HepG2 (cell line): ENCODE measurements around the gene RPUSD3. TPM values are rescaled to one million over a fixed set of nuclear protein-coding genes. Genes with fewer than 3 reads are reported as not detected.
A peak's percentile ranks its signal among the peaks of the same experiment; 100 is the strongest.

Experiments
- ATRX ChIP-seq: sonication (generic); formaldehyde crosslinking; IDR thresholded peaks from 2 replicates; pipeline ENCODE4 v1.4.0; 2020; ENCODE audit warnings: missing genetic modification reagents, borderline replicate concordance
- FOSL2 ChIP-seq: sonication (generic); formaldehyde crosslinking; IDR thresholded peaks from 2 replicates; pipeline ENCODE4 v1.4.0; 2020; ENCODE audit warnings: missing genetic modification reagents
- HNRNPL ChIP-seq: fragments of 200-400 bp; formaldehyde crosslinking; IDR thresholded peaks from 2 replicates; pipeline ENCODE4 v1.6.1; 2017; ENCODE audit warnings: mild to moderate bottlenecking, low read depth, low read length
- KLF13 ChIP-seq: sonication (generic); formaldehyde crosslinking; IDR thresholded peaks from 2 replicates; pipeline ENCODE4 v1.4.0; 2020; ENCODE audit warnings: mild to moderate bottlenecking, missing genetic modification reagents
- SYNCRIP ChIP-seq: fragments of 200-400 bp; formaldehyde crosslinking; IDR thresholded peaks from 2 replicates; pipeline ENCODE4 v1.6.1; 2018; ENCODE audit warnings: mild to moderate bottlenecking, low read depth, low read length; ENCODE audit not compliant: insufficient read depth
- ZNF12 ChIP-seq: sonication (generic); formaldehyde crosslinking; IDR thresholded peaks from 2 replicates; pipeline ENCODE4 v1.5.0; 2020; ENCODE audit warnings: missing genetic modification reagents
- ZNF790 ChIP-seq: sonication (generic); formaldehyde crosslinking; IDR thresholded peaks from 2 replicates; pipeline ENCODE4 v1.8.0; 2022; ENCODE audit warnings: missing genetic modification reagents, mild to moderate bottlenecking, borderline replicate concordance
- polyA plus RNA-seq, 8 experiments: library from polyadenylated mRNA; depleted of rRNA in 3 of 8; stranded (reverse) in 7 of 8; unstranded in 1 of 8; fragments of >200 nt; fragmentation: Illumina TruSeq in 4 of 8; extraction: Trizol in 4 of 8; gene quantifications; 2 replicates each; pipeline versions ENCODE4 v1.2.1 to v1.2.3, GENCODE V29; 2011 to 2016; ENCODE audit warnings: low read depth in 4 of 8, missing spikeins in 1 of 8, mixed read lengths in 1 of 8; ENCODE audit not compliant: insufficient read depth in 1 of 8
- total RNA-seq, 5 experiments: library from RNA; depleted of rRNA; stranded (reverse); fragments of >200 nt; fragmentation: Illumina TruSeq; extraction: Trizol; gene quantifications; 2 replicates each; pipeline ENCODE4 v1.2.3, GENCODE V29; 2016; ENCODE audit warnings: low read depth in 1 of 5
- TF ChIP-seq, protein P1 (sequence below): sonication (generic); formaldehyde crosslinking; IDR thresholded peaks from 2 replicates; pipeline ENCODE4 v1.5.1; 2020; ENCODE audit warnings: mild to moderate bottlenecking, missing genetic modification reagents, borderline replicate concordance
- TF ChIP-seq, protein P2 (sequence below): conservative IDR thresholded peaks from 2 replicates; pipeline ENCODE4 v1.6.1; 2018; ENCODE audit warnings: missing genetic modification reagents
- TF ChIP-seq, protein P3 (sequence below): IDR thresholded peaks from 2 replicates; pipeline ENCODE4 v1.6.1; 2016; ENCODE audit warnings: missing genetic modification reagents, missing compliant biosample characterization
- TF ChIP-seq, protein P4 (sequence below): fragments of 450-650 bp; IDR thresholded peaks from 2 replicates; pipeline ENCODE4 v1.6.1; 2017
- TF ChIP-seq, protein P5 (sequence below): sonication (generic); formaldehyde crosslinking; IDR thresholded peaks from 2 replicates; pipeline ENCODE4 v1.5.1; 2020; ENCODE audit warnings: mild to moderate bottlenecking, moderate library complexity, missing genetic modification reagents
- TF ChIP-seq, protein P6 (sequence below): sonication (generic); formaldehyde crosslinking; IDR thresholded peaks from 2 replicates; pipeline ENCODE4 v1.4.0; 2020; ENCODE audit warnings: missing genetic modification reagents
- TF ChIP-seq, protein P7 (sequence below): IDR thresholded peaks from 2 replicates; pipeline ENCODE4 v1.6.1; 2016

Gene RPUSD3
- total and polyA plus RNA-seq, 2 of the 13 experiments (the other 11 are each of a cell fraction or from before 2014, with no cell fraction given), result 32.1 to 48.7 TPM

DNA sequence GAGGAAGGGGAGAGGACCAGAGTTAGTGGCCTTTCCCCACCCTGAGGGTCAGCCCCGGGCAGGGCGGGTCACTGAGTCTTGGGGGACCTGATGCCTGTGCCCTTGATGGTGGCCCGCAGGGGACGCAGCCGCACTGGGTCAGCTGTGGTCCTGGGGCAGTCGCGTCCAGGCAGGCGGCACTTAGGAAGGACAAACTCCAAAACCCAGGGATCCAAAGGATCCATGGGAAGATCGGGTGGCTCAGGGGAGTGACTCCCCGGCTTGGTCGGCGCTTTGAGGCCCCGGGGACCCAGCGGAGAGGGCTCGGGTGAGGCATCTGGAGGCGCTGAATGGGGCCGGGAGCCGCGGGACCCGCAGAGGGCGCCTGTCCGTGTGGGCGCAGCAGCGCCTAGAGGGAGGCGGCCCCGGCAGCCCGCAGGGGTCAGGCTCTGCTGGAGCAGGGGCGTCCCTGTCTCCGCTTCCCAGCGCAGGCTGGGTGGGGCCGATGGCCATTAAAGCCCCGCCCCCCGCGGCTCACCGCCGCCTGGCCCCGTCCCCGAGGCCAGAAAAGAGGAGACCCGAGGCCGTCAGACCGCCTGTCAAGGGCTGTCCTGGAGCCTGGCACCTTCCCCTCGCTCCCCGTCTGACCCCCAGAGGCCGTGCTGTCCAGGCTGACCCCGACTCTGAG is 18.7 kb upstream of the RPUSD3 start (continued):
- TF ChIP-seq, protein P1, sequence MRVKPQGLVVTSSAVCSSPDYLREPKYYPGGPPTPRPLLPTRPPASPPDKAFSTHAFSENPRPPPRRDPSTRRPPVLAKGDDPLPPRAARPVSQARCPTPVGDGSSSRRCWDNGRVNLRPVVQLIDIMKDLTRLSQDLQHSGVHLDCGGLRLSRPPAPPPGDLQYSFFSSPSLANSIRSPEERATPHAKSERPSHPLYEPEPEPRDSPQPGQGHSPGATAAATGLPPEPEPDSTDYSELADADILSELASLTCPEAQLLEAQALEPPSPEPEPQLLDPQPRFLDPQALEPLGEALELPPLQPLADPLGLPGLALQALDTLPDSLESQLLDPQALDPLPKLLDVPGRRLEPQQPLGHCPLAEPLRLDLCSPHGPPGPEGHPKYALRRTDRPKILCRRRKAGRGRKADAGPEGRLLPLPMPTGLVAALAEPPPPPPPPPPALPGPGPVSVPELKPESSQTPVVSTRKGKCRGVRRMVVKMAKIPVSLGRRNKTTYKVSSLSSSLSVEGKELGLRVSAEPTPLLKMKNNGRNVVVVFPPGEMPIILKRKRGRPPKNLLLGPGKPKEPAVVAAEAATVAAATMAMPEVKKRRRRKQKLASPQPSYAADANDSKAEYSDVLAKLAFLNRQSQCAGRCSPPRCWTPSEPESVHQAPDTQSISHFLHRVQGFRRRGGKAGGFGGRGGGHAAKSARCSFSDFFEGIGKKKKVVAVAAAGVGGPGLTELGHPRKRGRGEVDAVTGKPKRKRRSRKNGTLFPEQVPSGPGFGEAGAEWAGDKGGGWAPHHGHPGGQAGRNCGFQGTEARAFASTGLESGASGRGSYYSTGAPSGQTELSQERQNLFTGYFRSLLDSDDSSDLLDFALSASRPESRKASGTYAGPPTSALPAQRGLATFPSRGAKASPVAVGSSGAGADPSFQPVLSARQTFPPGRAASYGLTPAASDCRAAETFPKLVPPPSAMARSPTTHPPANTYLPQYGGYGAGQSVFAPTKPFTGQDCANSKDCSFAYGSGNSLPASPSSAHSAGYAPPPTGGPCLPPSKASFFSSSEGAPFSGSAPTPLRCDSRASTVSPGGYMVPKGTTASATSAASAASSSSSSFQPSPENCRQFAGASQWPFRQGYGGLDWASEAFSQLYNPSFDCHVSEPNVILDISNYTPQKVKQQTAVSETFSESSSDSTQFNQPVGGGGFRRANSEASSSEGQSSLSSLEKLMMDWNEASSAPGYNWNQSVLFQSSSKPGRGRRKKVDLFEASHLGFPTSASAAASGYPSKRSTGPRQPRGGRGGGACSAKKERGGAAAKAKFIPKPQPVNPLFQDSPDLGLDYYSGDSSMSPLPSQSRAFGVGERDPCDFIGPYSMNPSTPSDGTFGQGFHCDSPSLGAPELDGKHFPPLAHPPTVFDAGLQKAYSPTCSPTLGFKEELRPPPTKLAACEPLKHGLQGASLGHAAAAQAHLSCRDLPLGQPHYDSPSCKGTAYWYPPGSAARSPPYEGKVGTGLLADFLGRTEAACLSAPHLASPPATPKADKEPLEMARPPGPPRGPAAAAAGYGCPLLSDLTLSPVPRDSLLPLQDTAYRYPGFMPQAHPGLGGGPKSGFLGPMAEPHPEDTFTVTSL (CRISPR knock-in tag), result no peak
- no peak for TF ChIP-seq SYNCRIP
- TF ChIP-seq ZNF12 (CRISPR knock-in tag), result 0 out of 2 replicates have a peak, but pooled peaks have one; percentile 43
- TF ChIP-seq, protein P2, sequence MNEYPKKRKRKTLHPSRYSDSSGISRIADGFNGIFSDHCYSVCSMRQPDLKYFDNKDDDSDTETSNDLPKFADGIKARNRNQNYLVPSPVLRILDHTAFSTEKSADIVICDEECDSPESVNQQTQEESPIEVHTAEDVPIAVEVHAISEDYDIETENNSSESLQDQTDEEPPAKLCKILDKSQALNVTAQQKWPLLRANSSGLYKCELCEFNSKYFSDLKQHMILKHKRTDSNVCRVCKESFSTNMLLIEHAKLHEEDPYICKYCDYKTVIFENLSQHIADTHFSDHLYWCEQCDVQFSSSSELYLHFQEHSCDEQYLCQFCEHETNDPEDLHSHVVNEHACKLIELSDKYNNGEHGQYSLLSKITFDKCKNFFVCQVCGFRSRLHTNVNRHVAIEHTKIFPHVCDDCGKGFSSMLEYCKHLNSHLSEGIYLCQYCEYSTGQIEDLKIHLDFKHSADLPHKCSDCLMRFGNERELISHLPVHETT (CRISPR knock-in tag), result no peak; the same call in 1 of the 2 replicates
- TF ChIP-seq, protein P3, sequence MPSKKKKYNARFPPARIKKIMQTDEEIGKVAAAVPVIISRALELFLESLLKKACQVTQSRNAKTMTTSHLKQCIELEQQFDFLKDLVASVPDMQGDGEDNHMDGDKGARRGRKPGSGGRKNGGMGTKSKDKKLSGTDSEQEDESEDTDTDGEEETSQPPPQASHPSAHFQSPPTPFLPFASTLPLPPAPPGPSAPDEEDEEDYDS (CRISPR knock-in tag), result peak; percentile 79
- TF ChIP-seq, protein P4, sequence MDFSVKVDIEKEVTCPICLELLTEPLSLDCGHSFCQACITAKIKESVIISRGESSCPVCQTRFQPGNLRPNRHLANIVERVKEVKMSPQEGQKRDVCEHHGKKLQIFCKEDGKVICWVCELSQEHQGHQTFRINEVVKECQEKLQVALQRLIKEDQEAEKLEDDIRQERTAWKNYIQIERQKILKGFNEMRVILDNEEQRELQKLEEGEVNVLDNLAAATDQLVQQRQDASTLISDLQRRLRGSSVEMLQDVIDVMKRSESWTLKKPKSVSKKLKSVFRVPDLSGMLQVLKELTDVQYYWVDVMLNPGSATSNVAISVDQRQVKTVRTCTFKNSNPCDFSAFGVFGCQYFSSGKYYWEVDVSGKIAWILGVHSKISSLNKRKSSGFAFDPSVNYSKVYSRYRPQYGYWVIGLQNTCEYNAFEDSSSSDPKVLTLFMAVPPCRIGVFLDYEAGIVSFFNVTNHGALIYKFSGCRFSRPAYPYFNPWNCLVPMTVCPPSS, result no peak
- TF ChIP-seq ZNF790, result peak; percentile 51; the same call in 1 of the 2 replicates
- TF ChIP-seq ATRX, result no peak
- TF ChIP-seq, protein P5, sequence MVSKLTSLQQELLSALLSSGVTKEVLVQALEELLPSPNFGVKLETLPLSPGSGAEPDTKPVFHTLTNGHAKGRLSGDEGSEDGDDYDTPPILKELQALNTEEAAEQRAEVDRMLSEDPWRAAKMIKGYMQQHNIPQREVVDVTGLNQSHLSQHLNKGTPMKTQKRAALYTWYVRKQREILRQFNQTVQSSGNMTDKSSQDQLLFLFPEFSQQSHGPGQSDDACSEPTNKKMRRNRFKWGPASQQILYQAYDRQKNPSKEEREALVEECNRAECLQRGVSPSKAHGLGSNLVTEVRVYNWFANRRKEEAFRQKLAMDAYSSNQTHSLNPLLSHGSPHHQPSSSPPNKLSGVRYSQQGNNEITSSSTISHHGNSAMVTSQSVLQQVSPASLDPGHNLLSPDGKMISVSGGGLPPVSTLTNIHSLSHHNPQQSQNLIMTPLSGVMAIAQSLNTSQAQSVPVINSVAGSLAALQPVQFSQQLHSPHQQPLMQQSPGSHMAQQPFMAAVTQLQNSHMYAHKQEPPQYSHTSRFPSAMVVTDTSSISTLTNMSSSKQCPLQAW (CRISPR knock-in tag), result peak; percentile 65; the same call in 1 of the 2 replicates
- TF ChIP-seq, protein P6, sequence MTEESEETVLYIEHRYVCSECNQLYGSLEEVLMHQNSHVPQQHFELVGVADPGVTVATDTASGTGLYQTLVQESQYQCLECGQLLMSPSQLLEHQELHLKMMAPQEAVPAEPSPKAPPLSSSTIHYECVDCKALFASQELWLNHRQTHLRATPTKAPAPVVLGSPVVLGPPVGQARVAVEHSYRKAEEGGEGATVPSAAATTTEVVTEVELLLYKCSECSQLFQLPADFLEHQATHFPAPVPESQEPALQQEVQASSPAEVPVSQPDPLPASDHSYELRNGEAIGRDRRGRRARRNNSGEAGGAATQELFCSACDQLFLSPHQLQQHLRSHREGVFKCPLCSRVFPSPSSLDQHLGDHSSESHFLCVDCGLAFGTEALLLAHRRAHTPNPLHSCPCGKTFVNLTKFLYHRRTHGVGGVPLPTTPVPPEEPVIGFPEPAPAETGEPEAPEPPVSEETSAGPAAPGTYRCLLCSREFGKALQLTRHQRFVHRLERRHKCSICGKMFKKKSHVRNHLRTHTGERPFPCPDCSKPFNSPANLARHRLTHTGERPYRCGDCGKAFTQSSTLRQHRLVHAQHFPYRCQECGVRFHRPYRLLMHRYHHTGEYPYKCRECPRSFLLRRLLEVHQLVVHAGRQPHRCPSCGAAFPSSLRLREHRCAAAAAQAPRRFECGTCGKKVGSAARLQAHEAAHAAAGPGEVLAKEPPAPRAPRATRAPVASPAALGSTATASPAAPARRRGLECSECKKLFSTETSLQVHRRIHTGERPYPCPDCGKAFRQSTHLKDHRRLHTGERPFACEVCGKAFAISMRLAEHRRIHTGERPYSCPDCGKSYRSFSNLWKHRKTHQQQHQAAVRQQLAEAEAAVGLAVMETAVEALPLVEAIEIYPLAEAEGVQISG (CRISPR knock-in tag), result peak; percentile 93
- TF ChIP-seq FOSL2 (CRISPR knock-in tag), result peak; percentile 37; the same call in 1 of the 2 replicates
- TF ChIP-seq HNRNPL, result peak; percentile 56; the same call in 1 of the 2 replicates
- no peak for TF ChIP-seq KLF13
- TF ChIP-seq, protein P7, sequence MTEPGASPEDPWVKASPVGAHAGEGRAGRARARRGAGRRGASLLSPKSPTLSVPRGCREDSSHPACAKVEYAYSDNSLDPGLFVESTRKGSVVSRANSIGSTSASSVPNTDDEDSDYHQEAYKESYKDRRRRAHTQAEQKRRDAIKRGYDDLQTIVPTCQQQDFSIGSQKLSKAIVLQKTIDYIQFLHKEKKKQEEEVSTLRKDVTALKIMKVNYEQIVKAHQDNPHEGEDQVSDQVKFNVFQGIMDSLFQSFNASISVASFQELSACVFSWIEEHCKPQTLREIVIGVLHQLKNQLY, result no peak
